HEK293 (cell line): Measurements from ENCODE around the gene THEMIS2.
"Not testable (repeated sequence)": the region's sequence is repeated elsewhere in the genome, so short reads cannot be mapped to it uniquely, and the experiment has no call there.

Experiments
- CTCF ChIA-PET: fragments of 350-600 bp; formaldehyde crosslinking; extraction: SDS; loops from one replicate; lab custom pipeline; 2021; ENCODE audit warnings: antibody characterized with exemption; lab: Yijun Ruan, JAX
- POLR2A ChIA-PET: fragments of 300-600 bp; formaldehyde crosslinking; extraction: SDS; loops from one replicate; lab custom pipeline; 2020; ENCODE audit warnings: antibody characterized with exemption, inconsistent platforms; lab: Yijun Ruan, JAX
- H3K27ac ChIP-seq: fragments of 200-500 bp; sonication (Bioruptor generic); 2 replicates; pipeline ENCODE4 v1.5.1; 2014; ENCODE audit warnings: low read depth, low read length, control low read depth, inconsistent platforms; ENCODE audit errors: extremely low read depth
- H3K36me3 ChIP-seq, 2 experiments: fragments of 200-500 bp in 1 of 2; sonication (Bioruptor generic) in 1 of 2; 1 replicate in 1 of 2; 2 replicates in 1 of 2; pipeline ENCODE4 v1.5.1; 2014 to 2017; ENCODE audit warnings: inconsistent platforms in 2 of 2, low read length in 2 of 2; ENCODE audit not compliant: control insufficient read depth in 2 of 2, insufficient read depth in 1 of 2
- H3K4me1 ChIP-seq: fragments of 200-500 bp; sonication (Bioruptor generic); 2 replicates; pipeline ENCODE4 v1.5.1; 2014; ENCODE audit warnings: mild to moderate bottlenecking, low read length, inconsistent platforms; ENCODE audit not compliant: control insufficient read depth, insufficient read depth
- H3K4me3 ChIP-seq: 2 replicates; pipeline ENCODE4 v1.5.1; 2011; ENCODE audit warnings: low read depth, mild to moderate bottlenecking, control low read depth, low read length, moderate library complexity
- H3K9me3 ChIP-seq: fragments of 200-500 bp; sonication (Bioruptor generic); 2 replicates; pipeline ENCODE4 v1.5.1; 2014; ENCODE audit warnings: low read depth, low read length, inconsistent platforms; ENCODE audit not compliant: control insufficient read depth, insufficient read depth
- KLF9 ChIP-seq: fragments of 450-650 bp; formaldehyde crosslinking; IDR thresholded peaks from 2 replicates; pipeline ENCODE4 v1.5.1; 2016; ENCODE audit warnings: missing biosample characterization, missing genetic modification characterization, low read depth
- ZIC2 ChIP-seq: fragments of 450-650 bp; formaldehyde crosslinking; IDR thresholded peaks from 2 replicates; pipeline ENCODE4 v1.5.1; 2016; ENCODE audit warnings: missing biosample characterization, missing genetic modification characterization
- ZNF112 ChIP-seq: fragments of 450-650 bp; formaldehyde crosslinking; IDR thresholded peaks from 2 replicates; pipeline ENCODE4 v1.5.0; 2017; ENCODE audit warnings: missing biosample characterization, missing genetic modification characterization
- ZNF114 ChIP-seq: fragments of 450-650 bp; formaldehyde crosslinking; IDR thresholded peaks from 2 replicates; pipeline ENCODE4 v1.5.0; 2017; ENCODE audit warnings: missing biosample characterization, missing genetic modification characterization
- ZNF214 ChIP-seq: fragments of 450-650 bp; formaldehyde crosslinking; IDR thresholded peaks from 2 replicates; pipeline ENCODE4 v1.5.1; 2017; ENCODE audit warnings: missing biosample characterization, mild to moderate bottlenecking, missing genetic modification characterization, borderline replicate concordance
- ZXDB ChIP-seq: fragments of 450-650 bp; formaldehyde crosslinking; IDR thresholded peaks from 2 replicates; pipeline ENCODE4 v1.5.1; 2016; ENCODE audit warnings: missing biosample characterization, missing genetic modification characterization
- TF ChIP-seq, protein P1 (sequence below): fragments of 450-650 bp; formaldehyde crosslinking; IDR thresholded peaks from 2 replicates; pipeline ENCODE4 v1.5.1; 2016; ENCODE audit warnings: missing biosample characterization, missing genetic modification characterization
- TF ChIP-seq, protein P2 (sequence below): fragments of 450-650 bp; formaldehyde crosslinking; IDR thresholded peaks from 2 replicates; pipeline ENCODE4 v1.5.1; 2016; ENCODE audit warnings: missing biosample characterization, missing genetic modification characterization
- TF ChIP-seq, protein P3 (sequence below): fragments of 450-650 bp; formaldehyde crosslinking; IDR thresholded peaks from 2 replicates; pipeline ENCODE4 v1.5.1; 2016; ENCODE audit warnings: missing biosample characterization, missing genetic modification characterization

The THEMIS2 gene

DNA sequence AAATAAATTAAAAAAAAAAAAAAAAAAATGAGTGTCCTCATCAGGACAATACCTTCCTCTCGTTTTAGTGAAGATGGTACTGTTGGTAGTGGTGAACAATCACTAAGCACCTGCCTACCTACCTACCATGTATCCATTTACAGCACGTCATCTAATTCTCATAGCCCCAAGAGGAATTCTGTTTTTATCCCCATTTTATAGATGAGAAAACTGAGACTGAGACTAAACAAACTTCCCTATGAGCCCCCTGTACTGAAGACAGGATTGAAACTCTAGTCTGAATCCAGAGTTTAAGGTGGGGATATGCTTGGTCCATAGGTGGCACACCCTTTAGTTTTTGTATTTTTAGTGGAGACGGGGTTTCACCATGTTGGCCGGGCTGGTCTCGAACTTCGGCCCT lies 17.3 kb upstream of the THEMIS2 start:
- POLR2A ChIA-PET: no interaction called here

DNA sequence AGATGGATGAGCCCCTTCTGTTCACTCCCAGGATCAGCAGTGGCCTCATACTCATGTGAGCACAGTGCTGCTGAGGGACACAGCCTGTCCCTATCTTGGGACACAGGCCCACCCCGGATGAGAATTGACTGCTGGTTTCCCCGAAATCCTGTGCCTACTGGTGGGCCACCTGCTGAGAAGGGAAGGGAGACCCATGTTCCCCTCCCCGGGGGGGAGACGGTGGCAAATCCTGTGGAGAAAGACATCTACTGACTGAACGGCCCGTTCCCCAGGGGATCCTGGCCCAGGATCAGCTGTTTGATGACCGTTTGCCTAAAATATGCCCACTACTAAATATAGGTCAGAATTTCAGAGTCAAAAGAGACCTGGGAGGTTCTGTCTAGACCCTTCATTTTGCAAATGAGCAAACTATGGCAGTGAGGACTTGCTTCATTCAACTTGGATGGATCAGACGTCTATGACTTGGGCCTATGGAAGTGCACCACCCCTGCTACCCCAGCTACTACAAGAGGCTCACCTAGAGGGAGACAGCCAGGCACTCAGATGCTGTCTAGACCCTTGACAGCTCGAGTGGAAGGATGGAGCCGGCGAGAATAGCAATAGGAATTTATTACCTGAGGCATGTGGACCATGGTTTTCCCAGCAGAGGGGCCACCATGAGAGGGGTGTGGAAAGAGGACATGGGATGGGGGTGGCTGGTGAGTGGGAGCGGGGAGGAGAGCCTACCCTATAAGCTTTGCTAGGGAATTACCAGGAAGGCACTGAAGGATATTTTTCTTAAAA lies 15.6 kb upstream of the THEMIS2 start:
- Histone ChIP-seq H3K4me3 (no peak overlapping the region), H3K9me3 (no peaks in the 10 kb centered on the region), H3K36me3 (peaks cover 0 to 2% of the 10 kb centered on the region in 2 experiments; a peak in 2 of 3 replicates), H3K27ac (no peak overlapping the region), H3K4me1 (no peaks in the 10 kb centered on the region)
- CTCF ChIA-PET: interaction anchor here (0.5 to 3.0 kb wide), 9 partner anchors 8 to 979 kb away, joined by 3 to 30 read pairs (median 5); no protein-coding TSS in a partner anchor
- TF ChIP-seq ZXDB (tag by site-specific recombination) (no peak), ZIC2 (0 out of 2 replicates have a peak, but pooled peaks have one; percentile 19), KLF9 (tag by site-specific recombination) (no peak), ZNF112 (tag by site-specific recombination) (no peak)
- TF ChIP-seq, protein P1, sequence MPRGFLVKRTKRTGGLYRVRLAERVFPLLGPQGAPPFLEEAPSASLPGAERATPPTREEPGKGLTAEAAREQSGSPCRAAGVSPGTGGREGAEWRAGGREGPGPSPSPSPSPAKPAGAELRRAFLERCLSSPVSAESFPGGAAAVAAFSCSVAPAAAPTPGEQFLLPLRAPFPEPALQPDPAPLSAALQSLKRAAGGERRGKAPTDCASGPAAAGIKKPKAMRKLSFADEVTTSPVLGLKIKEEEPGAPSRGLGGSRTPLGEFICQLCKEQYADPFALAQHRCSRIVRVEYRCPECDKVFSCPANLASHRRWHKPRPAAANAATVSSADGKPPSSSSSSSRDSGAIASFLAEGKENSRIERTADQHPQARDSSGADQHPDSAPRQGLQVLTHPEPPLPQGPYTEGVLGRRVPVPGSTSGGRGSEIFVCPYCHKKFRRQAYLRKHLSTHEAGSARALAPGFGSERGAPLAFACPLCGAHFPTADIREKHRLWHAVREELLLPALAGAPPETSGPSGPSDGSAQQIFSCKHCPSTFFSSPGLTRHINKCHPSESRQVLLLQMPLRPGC (tag by site-specific recombination): no peak
- POLR2A ChIA-PET: interaction anchor here (1.0 to 1.6 kb wide), 3 partner anchors 78 to 352 kb away, joined by 4 to 11 read pairs (median 4); partner anchors contain the start of gene STX12

More for the DNA sequence above, 17.3 kb upstream of the THEMIS2 start:
- no peaks in the 10 kb centered on the region for H3K4me1 ChIP-seq
- TF ChIP-seq, protein P2, sequence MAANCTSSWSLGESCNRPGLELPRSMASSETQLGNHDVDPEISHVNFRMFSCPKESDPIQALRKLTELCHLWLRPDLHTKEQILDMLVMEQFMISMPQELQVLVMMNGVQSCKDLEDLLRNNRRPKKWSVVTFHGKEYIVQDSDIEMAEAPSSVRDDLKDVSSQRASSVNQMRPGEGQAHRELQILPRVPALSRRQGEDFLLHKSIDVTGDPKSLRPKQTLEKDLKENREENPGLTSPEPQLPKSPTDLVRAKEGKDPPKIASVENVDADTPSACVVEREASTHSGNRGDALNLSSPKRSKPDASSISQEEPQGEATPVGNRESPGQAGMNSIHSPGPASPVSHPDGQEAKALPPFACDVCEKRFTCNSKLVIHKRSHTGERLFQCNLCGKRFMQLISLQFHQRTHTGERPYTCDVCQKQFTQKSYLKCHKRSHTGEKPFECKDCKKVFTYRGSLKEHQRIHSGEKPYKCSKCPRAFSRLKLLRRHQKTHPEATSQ (tag by site-specific recombination): 0 out of 2 replicates have a peak, but pooled peaks have one; percentile 18
- no peak for TF ChIP-seq ZNF114 (tag by site-specific recombination)
- no peak for TF ChIP-seq ZNF214 (tag by site-specific recombination)
- TF ChIP-seq, all 188 proteins: peak for 1
- H3K36me3 ChIP-seq: peaks cover 2 to 19% of the 10 kb centered on the region in 2 experiments
- H3K4me3 ChIP-seq: no peak overlapping the region
- no peaks in the 10 kb centered on the region for H3K9me3 ChIP-seq
- CTCF ChIA-PET: no interaction called here
- no peak overlapping the region for H3K27ac ChIP-seq

DNA sequence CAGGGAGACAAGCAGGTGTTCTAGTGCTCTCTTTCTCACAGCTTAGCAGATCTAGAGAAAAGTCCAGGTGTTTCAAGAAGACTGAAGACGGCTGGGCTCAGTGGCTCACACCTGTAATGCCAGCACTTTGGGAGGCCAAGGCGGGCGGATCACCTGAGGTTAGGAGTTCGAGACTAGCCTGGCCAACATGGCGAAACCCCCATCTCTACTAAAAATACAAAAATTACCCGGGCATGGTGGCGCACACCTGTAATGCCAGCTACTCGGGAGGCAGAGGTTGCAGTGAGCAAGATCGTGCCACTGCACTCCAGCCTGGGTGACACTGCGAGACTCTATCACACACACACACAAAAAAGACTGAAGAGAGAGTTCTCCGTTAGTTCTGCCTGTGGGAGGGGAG lies 14.8 kb upstream of the THEMIS2 start:
- H3K4me1 ChIP-seq, H3K4me3 ChIP-seq, H3K36me3 ChIP-seq, H3K9me3 ChIP-seq, H3K27ac ChIP-seq: not testable (repeated sequence)
- ChIA-PET CTCF (interaction anchor here (0.6 to 3.0 kb wide), 21 partner anchors 9 to 761 kb away, joined by 3 to 30 read pairs (median 3); no protein-coding TSS in a partner anchor), POLR2A (interaction anchor here (1.0 to 1.6 kb wide), 3 partner anchors 77 to 351 kb away, joined by 4 to 11 read pairs (median 4); partner anchors contain the start of gene STX12)
- TF ChIP-seq, protein P3, sequence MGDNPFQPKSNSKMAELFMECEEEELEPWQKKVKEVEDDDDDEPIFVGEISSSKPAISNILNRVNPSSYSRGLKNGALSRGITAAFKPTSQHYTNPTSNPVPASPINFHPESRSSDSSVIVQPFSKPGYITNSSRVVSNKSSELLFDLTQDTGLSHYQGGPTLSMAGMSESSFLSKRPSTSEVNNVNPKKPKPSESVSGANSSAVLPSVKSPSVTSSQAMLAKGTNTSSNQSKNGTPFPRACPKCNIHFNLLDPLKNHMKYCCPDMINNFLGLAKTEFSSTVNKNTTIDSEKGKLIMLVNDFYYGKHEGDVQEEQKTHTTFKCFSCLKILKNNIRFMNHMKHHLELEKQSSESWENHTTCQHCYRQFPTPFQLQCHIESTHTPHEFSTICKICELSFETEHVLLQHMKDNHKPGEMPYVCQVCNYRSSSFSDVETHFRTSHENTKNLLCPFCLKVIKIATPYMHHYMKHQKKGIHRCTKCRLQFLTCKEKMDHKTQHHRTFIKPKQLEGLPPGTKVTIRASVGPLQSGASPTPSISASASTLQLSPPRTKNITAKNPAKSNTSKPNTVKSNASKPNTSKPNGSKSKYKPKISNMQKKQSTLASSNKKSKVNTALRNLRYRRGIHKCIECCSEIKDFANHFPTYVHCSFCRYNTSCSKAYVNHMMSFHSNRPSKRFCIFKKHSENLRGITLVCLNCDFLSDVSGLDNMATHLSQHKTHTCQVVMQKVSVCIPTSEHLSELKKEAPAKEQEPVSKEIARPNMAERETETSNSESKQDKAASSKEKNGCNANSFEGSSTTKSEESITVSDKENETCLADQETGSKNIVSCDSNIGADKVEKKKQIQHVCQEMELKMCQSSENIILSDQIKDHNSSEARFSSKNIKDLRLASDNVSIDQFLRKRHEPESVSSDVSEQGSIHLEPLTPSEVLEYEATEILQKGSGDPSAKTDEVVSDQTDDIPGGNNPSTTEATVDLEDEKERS: 0 out of 2 replicates have a peak, but pooled peaks have one; percentile 71
- TF ChIP-seq, all 188 proteins: peak for 1; not testable (repeated sequence) for 187
